Stimulated activated CD8-positive, alpha-beta memory T cell treated with anti-CD3 and anti-CD28 coated beads, Interleukin-7, amount 100 ng/mL, for 4 hours (primary cell): ENCODE data around the gene CPNE2.

Experiments used
- DNase-seq, 2 donors: peaks; one replicate each; pipeline ENCODE4 v3.0.0-alpha.2; 2020; ENCODE audit warnings: low read depth in 2 of 2

Gene CPNE2

DNA sequence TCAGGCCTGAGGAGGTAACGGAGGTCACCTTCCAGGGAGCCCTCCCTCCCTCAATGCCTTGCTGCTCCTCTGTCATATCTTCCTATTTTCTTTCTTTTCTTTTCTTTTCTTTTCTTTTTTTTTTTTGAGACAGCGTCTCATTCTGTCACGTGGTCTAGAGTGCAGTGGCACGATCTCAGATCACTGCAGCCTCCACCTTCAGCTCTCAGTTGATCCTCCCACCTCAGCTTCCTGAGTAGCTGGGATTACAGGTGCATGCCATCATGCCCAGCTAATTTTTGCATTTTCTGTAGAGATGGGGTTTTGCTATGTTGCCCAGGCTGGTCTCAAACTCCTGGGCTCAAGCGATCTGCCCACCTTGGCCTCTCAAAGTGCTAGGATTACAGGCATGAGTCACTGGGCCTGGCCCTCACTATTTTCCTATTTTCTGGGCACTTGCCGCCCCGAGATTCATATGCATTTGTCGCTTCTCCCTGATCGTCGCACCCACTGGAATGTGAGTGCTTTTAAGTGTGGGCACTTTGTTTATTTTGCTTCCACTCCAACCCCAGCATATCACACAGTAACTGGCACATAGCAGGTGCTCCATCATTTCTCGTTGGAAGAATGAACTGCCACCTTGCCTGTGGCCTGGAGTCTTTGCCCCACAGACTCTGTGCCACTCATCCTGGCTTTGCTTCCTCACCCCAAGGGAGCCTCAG, 31.7 kb downstream of the CPNE2 start:
- DNase-seq, result no peak

DNA sequence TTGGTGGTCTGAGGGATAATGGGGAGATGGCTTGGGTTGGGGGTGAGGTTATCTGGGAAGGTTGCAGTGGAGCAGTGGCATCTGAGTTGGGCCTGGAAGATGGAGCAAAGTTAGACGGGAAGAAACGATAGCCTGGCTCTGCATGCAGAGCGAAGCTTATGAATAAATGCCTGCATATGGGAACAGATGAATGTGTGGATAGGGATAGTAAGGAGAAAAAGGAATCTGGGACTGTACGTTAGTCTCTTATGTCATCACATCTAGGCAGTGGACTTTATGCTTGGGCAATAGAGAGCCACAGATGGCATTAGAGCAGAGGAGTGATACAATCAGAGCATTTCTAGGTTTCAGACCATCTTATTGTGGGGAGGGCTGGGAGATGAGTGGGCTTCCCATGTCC, 33.0 kb downstream of the CPNE2 start:
- DNase-seq, result no peak

DNA sequence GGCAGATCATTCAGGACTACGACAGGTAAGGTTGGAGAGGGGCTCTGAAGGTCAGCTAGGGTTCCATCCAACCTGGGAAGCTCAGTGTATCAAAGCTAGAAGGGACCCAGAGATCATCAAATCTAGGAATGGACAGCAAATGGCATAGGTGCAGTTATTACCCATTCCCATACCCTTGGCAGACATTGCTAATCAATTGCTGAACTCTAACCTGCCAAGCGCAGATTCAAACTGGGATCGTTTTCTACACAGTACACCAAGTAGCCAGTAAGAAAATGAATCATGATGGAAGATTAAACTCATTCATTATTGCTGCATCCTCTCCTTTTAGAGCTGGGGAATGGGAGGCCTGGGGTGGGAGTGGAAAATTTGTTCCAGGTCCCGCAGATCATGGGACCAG, 33.6 kb downstream of the CPNE2 start:
- no peak for DNase-seq

- no peak for DNase-seq
These were observed 34.0 kb downstream of the CPNE2 start for GRCh38 chr16:57126411-57126810.

DNA sequence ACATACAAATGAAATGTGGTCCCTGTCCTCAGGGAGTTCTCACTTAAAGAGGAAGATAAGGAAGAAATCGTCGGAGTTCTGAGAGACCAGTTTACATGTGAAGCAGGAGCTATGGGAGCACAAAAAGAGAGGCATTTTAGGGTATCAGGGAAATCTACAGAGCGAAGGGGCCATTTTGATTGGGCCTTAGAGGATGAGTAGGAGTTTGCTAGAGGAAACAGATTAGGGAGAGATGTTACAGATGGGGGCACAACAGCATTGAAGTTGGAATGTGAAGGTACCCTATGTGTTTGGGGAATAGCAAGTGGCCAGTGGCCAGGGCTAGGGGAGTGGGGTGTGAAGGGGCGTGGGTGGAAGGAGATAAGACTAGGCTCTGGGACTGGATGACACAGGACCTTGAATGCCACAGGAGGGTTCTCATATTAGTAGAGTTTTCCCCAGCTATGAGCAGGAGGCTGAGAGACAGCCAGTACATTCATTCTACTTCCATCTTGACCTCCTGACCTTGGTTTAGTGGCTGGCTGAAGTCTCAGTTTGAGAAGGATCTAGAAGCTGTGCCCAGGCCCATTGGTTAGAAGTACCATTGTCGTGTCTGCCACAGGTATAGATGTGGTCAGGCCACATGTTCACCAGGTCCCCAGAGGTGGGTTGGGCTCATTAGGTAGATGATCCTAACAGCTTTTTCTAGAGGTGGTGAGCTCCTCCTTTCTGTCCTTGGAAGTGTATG, 34.8 kb downstream of the CPNE2 start:
- no peak for DNase-seq

DNA sequence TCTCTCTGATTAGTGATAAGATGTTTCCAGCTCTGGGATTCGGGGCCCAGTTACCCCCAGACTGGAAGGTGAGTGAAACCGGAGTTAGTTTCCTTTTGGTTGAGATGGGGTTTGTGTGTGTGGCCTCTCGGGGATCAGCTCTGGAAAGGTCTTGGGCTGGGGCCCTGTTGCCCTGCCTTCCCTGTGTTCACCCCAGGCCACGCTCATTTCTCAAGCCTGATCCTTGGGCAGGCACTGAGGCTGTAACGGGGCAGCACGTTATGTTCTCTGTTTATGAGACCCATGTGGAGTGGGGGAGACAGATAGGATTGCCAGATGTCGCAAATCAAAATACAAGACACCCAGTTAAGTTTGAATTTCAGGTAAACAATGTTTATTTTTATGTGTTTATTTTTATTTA, 35.5 kb downstream of the CPNE2 start:
- DNase-seq, result no peak

- DNase-seq, result peak; percentile 23 to 26
These were observed 36.5 kb downstream of the CPNE2 start for GRCh38 chr16:57128771-57129389.

DNA sequence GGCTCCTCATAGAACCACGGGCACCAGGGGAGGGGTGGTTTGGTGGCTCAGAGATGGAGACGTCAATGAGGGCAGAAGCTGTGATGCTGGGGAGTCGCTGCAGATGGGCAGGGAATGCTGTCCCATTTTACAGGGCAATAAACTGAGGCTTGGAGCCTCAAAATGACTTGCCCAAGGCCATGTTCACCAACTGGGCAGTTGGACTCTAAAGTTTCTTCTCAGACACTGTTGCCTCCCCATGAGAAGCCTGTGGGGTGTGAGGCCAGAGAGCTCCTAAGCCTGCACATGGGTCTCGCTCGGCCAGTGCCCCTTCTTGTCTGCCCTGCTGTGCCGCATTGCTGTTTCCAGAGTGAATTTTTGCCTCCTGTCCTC, 38.6 kb downstream of the CPNE2 start:
- DNase-seq, result no peak

DNA sequence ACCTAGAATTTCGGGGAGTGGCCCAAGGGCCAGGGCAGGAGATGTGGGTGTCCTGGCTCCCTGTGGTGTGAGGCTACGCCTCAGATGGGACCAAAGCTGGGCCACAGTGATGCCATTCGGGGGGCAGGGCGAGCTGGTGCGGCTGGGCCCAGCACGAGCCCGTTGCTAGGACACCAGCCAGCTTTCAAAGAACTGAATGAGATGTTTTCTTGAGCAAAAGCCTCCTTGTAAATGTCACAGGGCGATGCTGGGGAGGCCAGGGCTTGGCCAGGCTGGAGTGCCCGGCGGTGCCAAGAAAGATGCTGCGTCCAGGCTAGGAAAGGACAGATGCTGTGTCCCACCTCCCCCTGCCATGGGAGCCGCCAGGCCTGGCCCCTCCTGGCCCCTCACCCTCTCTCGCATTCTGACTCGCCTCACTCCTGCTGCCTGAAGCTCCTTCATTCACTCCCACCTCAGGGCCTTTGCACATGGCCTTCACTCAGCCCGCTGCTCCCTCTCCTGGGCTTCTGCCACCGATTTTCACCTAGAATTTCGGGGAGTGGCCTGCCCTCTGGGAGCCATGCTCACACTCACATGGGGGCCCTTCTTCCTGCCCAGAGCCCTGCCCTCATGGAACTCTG, 39.1 kb downstream of the CPNE2 start:
- DNase-seq, result no peak

DNA sequence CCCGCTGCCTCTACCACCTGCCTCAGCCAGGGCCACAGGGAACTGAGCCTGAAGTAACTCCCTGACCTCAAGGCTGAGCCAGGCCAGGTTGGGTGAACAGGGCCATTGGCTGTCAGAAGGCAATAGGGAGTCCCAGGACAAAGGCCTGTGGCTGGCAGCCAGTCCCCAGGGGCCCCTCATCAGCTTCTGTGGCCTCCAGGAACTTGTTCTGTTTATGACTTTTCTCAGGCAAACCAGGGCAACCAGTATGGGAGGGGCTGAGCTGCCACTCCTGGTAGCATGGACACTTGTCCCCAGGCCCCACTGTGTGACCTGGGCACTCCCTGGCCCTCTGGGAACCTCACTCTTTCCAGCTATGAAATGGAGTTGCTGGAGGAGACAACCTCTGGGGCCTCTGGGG, 40.1 kb downstream of the CPNE2 start:
- DNase-seq, result no peak

GRCh38 chr16:57133031-57133430, 40.6 kb downstream of the CPNE2 start:
- DNase-seq, result no peak

GRCh38 chr16:57133886-57134285, 41.5 kb downstream of the CPNE2 start:
- no peak for DNase-seq

DNA sequence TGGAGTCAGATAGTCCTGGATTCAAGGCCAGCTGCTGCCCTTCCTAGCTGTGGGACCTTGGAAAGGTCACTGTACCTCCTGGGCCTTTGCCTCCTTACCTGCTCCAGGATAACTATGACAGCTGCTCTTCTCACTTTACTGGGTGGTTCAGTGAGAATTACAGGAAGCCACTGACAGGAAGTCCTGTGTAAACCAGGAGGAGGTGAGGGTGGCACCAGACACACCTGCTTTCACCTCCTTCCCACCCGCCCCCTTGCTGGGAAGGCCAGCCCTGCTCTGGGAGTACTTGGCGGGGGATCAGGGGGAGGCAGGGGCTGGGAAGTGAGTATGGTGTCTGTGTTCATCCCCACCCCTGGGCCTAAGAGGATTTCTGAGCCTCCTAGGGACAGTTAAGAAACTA, 42.6 kb downstream of the CPNE2 start:
- no peak for DNase-seq

DNA sequence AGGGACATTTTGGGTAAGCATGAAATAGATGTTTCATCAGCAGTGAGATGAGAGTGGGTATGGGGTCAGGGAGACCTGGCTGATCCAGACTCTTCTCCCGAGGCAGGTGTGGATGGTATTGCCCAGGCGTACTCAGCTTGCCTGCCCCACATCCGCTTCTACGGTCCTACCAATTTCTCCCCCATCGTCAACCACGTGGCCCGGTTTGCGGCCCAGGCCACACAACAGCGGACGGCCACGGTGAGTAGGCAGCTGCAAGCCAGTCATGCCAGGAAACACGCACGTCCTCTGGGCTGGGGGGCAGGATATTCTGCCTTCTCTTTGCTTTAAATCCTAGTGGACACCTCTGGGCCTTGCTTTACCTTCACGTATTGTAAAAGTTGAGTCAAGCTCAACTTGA, 44.7 kb downstream of the CPNE2 start:
- no peak for DNase-seq

DNA sequence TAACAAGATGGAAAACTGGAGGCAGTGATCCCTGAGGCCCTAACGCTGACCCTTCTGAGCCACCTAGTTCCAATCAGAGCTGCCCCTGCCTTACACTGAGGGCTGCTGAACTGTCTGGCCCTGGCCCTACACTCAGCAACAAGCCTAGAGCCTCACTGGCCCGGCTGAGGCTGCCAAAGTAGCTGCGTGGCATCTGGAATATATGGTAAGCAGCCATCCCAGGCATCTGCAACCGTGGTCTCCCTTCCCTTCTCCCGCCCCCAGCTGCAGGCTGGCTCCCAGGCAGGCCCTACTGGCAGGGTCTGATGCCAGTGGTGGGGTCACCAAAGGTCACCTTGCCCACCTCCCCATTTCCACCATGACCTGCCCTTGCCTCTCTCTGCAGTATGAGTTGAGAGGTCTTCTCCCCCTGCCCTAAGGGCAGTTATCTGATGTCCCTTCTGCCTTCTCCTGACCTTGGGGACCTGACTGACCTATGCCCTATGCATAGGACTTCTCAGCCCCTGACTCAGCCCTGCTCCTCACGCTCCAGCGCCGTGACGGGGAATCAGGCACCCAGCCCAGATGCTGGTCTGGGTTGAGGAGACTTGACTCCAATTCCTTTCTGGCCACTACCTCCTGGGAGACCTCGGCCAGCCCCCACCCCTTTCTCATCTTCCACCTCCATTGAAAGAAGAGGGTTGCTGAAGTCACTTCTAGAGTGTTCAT, 45.3 kb downstream of the CPNE2 start:
- DNase-seq, result no peak

GRCh38 chr16:57138281-57138935, 46.0 kb downstream of the CPNE2 start:
- no peak for DNase-seq

DNA sequence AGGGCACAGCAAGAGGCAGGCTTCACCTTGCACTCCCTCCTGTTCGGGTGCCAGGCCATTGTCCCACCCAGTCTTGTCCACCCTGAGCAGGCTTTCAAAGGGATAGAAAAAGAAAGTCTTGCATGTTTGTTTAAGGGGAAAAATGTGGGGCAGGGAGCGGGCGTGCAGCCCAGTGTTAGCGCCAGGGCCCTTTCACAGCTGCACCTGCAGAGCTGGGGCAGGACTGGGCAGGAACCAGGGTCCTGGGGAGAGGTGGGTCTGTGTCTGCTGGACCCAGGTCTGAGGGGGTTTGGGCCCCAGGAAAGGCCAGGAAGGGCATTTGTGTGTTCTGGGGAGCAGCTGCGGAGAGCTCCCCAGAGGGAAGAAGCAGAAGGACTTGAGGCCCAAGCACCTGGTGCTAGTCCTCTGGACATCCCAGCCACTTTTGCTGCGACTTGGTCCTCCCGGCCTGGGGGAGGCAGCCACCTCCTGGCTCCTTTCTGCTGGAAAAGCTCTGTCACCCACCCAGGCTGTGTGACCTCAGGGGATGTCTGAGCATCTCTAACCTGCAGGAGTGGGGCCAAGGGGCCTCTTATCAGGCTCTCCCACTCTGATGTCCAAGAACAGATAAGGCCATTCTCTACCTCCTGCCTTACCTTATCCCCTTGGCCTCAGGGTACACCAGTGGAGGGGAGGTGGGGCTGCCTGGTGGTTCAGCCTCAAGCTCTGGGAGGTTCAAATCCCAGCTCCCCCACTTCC, 48.7 kb downstream of the CPNE2 start:
- no peak for DNase-seq

- DNase-seq, result no peak
These were observed 49.6 kb downstream of the CPNE2 start for GRCh38 chr16:57141822-57142631.

DNA sequence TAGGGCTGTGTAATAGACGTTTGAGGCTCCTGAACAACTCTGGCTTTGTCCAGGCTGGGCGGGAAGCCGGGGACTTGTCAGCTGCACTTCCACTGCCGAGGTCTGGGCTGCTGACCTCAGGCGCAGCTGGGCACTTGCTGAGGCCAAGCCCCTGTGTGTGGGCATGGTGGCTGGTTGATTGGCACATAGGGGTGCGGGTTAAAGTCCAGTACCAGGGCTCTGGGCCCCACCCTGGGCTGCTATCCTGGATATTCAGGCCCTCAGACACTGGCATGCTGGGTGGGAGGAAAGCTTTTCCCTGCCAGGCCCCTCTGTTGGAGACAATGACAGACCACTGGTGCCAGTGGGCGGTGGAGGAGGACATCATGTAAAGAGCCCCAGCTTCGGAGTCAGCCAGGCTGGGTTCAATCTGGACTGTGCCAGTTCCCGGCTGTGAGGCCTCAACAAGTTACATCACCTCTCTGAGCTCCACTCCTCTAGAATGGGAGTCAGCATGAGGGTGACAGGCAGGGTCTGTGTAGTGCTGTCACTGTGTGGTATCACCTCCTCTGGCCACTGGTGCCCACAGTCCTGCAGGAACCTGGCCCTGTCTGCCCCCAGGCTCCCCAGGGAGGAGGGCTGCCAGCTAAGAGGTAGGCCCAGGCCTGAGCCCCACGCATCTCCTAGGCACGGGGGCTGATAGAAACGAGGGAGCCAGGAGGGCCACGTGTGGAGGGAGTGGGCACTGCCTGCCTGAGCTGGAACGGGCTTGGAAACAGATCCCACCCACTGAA, 51.0 kb downstream of the CPNE2 start:
- DNase-seq, result no peak
